ENCODE results near the gene SLC4A2.

SLC4A2 gene

GRCh38 chr7:151094675-151095074, 35.3 kb downstream of the SLC4A2 start:
- H2AFZ ChIP-seq (ENCODE audit: low read depth, low read length) = no peak overlapping the region
- peaks cover 2% of the 10 kb centered on the region for H3K4me1 ChIP-seq (ENCODE audit: insufficient read depth, low read length)
- H3K9me3 ChIP-seq (ENCODE audit: low read length) = no peaks in the 10 kb centered on the region
- no peaks in the 10 kb centered on the region for H3K27me3 ChIP-seq (ENCODE audit: insufficient read depth, low read length)
- H3K4me3 ChIP-seq (ENCODE audit: low read length) = no peak overlapping the region
- H3K36me3 ChIP-seq (ENCODE audit: insufficient read depth, low read length) = peaks cover 3% of the 10 kb centered on the region

DNA sequence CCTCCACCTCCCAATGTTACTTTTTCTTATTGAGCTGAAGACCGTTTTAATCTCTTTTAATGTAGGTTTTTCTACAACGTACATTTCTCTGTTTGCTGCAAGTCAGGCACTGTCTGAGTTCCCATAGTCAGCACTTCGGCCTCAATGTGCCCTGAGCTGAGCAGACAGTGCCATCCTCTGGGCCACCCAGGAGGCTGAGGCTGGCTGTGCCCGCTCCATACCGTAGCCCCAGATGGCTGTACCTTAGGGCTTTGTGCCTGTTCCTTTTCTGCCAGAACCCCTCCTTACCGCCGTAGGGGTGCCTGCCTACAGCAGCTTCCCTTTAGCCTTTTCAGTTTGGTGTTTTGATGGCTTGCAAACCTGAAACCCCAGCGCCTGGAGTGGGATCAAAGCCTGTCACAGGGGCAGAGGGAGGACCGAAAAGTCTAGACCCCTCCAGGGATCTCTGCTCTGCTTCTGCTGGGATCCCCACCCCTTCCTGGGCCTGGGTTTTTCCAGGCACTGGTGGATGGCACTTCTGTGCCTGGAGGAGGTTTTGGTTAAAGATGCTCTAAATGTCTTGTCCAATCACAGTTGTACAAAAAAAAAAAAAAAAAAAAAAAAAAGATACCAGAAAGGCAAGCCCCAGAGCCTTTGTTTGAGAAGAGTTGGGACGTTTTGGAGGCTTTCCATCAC, 35.9 kb downstream of the SLC4A2 start:
- Histone ChIP-seq H3K36me3 (ENCODE audit: insufficient read depth, low read length) (peaks cover 3% of the 10 kb centered on the region), H3K27me3 (ENCODE audit: insufficient read depth, low read length) (no peaks in the 10 kb centered on the region), H3K9me3 (ENCODE audit: low read length) (no peaks in the 10 kb centered on the region), H2AFZ (ENCODE audit: low read depth, low read length) (no peak overlapping the region), H3K4me3 (ENCODE audit: low read length) (no peak overlapping the region), H3K4me1 (ENCODE audit: insufficient read depth, low read length) (no peaks in the 10 kb centered on the region)

GRCh38 chr7:151095828-151096475, 36.6 kb downstream of the SLC4A2 start:
- H3K4me1 ChIP-seq (ENCODE audit: insufficient read depth, low read length) = no peaks in the 10 kb centered on the region
- H2AFZ ChIP-seq (ENCODE audit: low read depth, low read length) = no peak overlapping the region
- H3K27me3 ChIP-seq (ENCODE audit: insufficient read depth, low read length) = no peaks in the 10 kb centered on the region
- peaks cover 3% of the 10 kb centered on the region for H3K36me3 ChIP-seq (ENCODE audit: insufficient read depth, low read length)
- H3K4me3 ChIP-seq (ENCODE audit: low read length) = no peak overlapping the region
- no peaks in the 10 kb centered on the region for H3K9me3 ChIP-seq (ENCODE audit: low read length)

DNA sequence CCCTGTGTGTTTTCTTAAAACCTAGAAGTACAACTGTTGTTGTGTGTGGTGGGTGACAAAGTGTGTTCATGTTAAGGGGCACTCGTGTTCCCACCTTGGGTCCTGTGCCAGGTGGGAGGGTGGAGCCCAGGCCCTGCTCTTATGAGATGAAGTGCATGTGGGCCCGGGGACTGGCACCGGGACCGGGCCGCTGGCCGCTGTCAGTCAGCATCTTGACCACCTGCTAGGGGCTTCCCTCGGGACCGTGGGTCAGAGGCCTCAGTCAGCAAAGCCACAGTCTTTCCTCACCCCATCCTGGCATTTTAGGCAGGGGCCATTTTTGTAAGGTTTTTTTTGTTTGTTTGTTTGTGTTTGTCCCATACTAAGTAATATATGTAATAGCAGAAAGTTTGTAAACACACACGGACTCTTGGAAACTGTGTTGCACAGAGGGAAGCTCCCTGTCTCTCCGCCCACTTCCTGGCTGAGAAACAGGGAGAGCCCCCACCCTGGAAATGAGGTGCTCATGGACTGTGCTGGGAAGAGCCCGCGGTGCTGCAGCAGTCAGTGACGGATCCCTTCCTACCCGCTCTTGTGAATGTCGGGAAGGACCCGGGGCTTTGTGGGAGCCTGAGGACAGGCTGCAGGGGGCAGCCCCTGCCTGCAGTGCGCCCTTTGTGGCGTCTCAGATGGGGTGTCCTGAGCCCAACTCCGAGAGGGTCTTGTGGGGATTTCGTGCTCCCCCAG, 40.3 kb downstream of the SLC4A2 start:
- no peaks in the 10 kb centered on the region for H3K27me3 ChIP-seq (ENCODE audit: insufficient read depth, low read length)
- no peak overlapping the region for H2AFZ ChIP-seq (ENCODE audit: low read depth, low read length)
- H3K36me3 ChIP-seq (ENCODE audit: insufficient read depth, low read length) = peaks cover 10% of the 10 kb centered on the region
- H3K4me1 ChIP-seq (ENCODE audit: insufficient read depth, low read length) = no peaks in the 10 kb centered on the region
- H3K9me3 ChIP-seq (ENCODE audit: low read length) = no peaks in the 10 kb centered on the region
- H3K4me3 ChIP-seq (ENCODE audit: low read length) = no peak overlapping the region

- peaks cover 10% of the 10 kb centered on the region for H3K36me3 ChIP-seq (ENCODE audit: insufficient read depth, low read length)
These were observed 41.5 kb downstream of the SLC4A2 start for GRCh38 chr7:151100921-151101320.

DNA sequence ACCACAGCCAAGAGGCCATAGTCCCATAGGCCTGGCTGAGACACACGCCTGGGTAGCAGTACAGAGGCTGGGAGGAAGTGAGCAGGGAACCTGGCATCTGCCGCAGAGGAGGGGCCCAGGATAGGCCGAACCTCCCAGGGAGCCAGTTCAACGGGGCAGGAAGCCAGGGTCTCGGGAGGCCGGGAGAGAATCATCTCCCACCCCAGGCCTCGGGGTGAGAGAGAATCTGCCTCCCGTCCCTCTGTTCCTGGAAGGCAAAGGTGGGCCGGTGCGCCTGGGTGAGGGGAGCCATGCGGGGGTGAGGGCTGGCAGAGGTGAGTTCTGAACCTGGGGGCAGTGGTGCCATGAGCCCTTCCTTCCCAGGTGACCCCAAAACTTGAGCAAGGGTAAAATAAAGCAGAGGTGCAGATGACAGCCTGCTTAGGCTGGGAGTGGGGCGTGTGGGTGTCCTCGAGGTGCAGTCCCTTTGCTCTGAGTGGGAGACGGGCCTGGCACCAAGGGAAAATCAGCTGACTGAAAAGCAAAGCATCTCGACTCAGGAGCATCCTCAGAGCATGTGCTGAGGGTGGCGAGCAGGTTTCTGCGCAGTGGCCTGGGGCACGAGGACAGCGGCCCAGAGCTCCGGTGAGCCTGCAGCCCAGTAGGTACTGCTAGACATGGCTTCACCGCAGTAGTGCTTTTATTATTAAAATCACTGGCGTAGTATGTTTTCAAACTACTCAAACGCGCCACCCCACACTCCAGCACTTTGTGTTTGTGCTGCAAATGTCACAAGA, 42.4 kb downstream of the SLC4A2 start:
- no peak overlapping the region for H2AFZ ChIP-seq (ENCODE audit: low read depth, low read length)
- H3K27me3 ChIP-seq (ENCODE audit: insufficient read depth, low read length) = no peaks in the 10 kb centered on the region
- no peak overlapping the region for H3K4me3 ChIP-seq (ENCODE audit: low read length)
- no peaks in the 10 kb centered on the region for H3K9me3 ChIP-seq (ENCODE audit: low read length)
- H3K36me3 ChIP-seq (ENCODE audit: insufficient read depth, low read length) = peaks cover 8% of the 10 kb centered on the region
- H3K4me1 ChIP-seq (ENCODE audit: insufficient read depth, low read length) = no peaks in the 10 kb centered on the region

More at GRCh38 chr7:151100921-151101320, 41.5 kb downstream of the SLC4A2 start:
- Histone ChIP-seq H3K27me3 (ENCODE audit: insufficient read depth, low read length) (no peaks in the 10 kb centered on the region), H3K9me3 (ENCODE audit: low read length) (no peaks in the 10 kb centered on the region), H3K4me1 (ENCODE audit: insufficient read depth, low read length) (no peaks in the 10 kb centered on the region), H2AFZ (ENCODE audit: low read depth, low read length) (no peak overlapping the region), H3K4me3 (ENCODE audit: low read length) (no peak overlapping the region)

GRCh38 chr7:151102991-151103390, 43.6 kb downstream of the SLC4A2 start:
- Histone ChIP-seq H3K4me1 (ENCODE audit: insufficient read depth, low read length) (no peaks in the 10 kb centered on the region), H3K4me3 (ENCODE audit: low read length) (no peak overlapping the region), H3K27me3 (ENCODE audit: insufficient read depth, low read length) (no peaks in the 10 kb centered on the region), H3K9me3 (ENCODE audit: low read length) (no peaks in the 10 kb centered on the region), H3K36me3 (ENCODE audit: insufficient read depth, low read length) (peaks cover 8% of the 10 kb centered on the region), H2AFZ (ENCODE audit: low read depth, low read length) (no peak overlapping the region)

- peaks cover 8% of the 10 kb centered on the region for H3K36me3 ChIP-seq (ENCODE audit: insufficient read depth, low read length)
- no peak overlapping the region for H3K4me3 ChIP-seq (ENCODE audit: low read length)
- no peaks in the 10 kb centered on the region for H3K4me1 ChIP-seq (ENCODE audit: insufficient read depth, low read length)
- no peak overlapping the region for H2AFZ ChIP-seq (ENCODE audit: low read depth, low read length)
- H3K27me3 ChIP-seq (ENCODE audit: insufficient read depth, low read length) = no peaks in the 10 kb centered on the region
- no peaks in the 10 kb centered on the region for H3K9me3 ChIP-seq (ENCODE audit: low read length)
These were observed 44.6 kb downstream of the SLC4A2 start for GRCh38 chr7:151103973-151104372.

DNA sequence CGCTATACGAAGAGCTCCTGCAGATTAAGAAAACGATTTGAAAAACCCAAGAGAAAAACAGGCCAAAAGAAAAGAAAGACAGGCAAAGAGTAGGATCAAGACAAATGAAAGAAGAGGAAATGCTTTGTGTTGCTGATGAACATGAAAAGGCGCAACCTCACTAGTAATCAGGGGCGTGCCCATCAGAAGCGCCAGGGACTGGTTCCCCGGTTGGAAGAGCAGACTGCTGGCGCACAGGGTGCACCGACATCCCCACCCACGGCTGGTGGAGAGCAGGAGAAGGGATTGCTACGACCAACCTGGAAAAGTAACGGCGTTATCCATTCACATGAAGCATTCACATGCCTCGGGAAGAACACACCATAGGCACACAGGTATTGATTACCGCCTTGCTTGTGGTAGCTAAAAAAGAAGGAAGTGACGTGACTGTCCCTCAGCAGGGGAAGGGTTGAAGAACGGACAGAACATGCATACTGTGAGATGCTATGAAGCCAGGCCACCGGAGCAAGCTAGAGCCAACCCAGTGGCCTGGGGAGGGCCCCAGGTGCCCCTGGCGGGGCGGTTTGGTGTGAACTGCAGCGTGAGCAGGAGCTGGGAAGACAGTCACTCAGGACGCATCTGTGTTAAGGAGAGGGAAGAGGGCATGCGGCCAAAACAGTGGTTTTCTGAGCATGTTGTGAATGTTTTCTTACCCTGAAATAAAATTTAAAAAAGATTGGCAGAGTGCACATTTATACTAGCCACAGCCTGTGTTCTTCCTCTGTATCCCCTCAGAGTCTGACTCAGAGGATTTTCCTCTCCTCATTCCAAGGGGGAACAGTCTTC, 45.2 kb downstream of the SLC4A2 start:
- no peaks in the 10 kb centered on the region for H3K27me3 ChIP-seq (ENCODE audit: insufficient read depth, low read length)
- H2AFZ ChIP-seq (ENCODE audit: low read depth, low read length) = no peak overlapping the region
- peaks cover 8% of the 10 kb centered on the region for H3K36me3 ChIP-seq (ENCODE audit: insufficient read depth, low read length)
- no peaks in the 10 kb centered on the region for H3K4me1 ChIP-seq (ENCODE audit: insufficient read depth, low read length)
- no peak overlapping the region for H3K4me3 ChIP-seq (ENCODE audit: low read length)
- H3K9me3 ChIP-seq (ENCODE audit: low read length) = no peaks in the 10 kb centered on the region

- H3K36me3 ChIP-seq (ENCODE audit: insufficient read depth, low read length) = peaks cover 8% of the 10 kb centered on the region
- H3K27me3 ChIP-seq (ENCODE audit: insufficient read depth, low read length) = no peaks in the 10 kb centered on the region
- H3K4me3 ChIP-seq (ENCODE audit: low read length) = no peak overlapping the region
- H3K9me3 ChIP-seq (ENCODE audit: low read length) = no peaks in the 10 kb centered on the region
- no peak overlapping the region for H2AFZ ChIP-seq (ENCODE audit: low read depth, low read length)
- H3K4me1 ChIP-seq (ENCODE audit: insufficient read depth, low read length) = peaks cover under 1% of the 10 kb centered on the region
These were observed 48.5 kb downstream of the SLC4A2 start for GRCh38 chr7:151107882-151108281.

GRCh38 chr7:151109094-151110048, 50.0 kb downstream of the SLC4A2 start:
- Histone ChIP-seq H3K4me1 (ENCODE audit: insufficient read depth, low read length) (peaks cover 10% of the 10 kb centered on the region), H3K36me3 (ENCODE audit: insufficient read depth, low read length) (no peaks in the 10 kb centered on the region), H2AFZ (ENCODE audit: low read depth, low read length) (no peak overlapping the region), H3K27me3 (ENCODE audit: insufficient read depth, low read length) (no peaks in the 10 kb centered on the region), H3K4me3 (ENCODE audit: low read length) (no peak overlapping the region), H3K9me3 (ENCODE audit: low read length) (no peaks in the 10 kb centered on the region)

Data from neuron (in vitro differentiated cells).